Activated CD8-positive, alpha-beta T cell treated with anti-CD3 and anti-CD28 coated beads for 36 hours (primary cell): ENCODE results near the gene CDK8. TPM values are rescaled to one million over a fixed set of nuclear protein-coding genes. Genes with fewer than 3 reads are reported as not detected.

ENCODE experiments used
- ATAC-seq: fragments of 200-7000 bp; cut with Tn5 transposase; one replicate; pipeline ENCODE4 v1.10.0; 2021; ENCODE audit warnings: mild to moderate bottlenecking, moderate library complexity
- CTCF ChIA-PET: fragments of 350-600 bp; sonication (Branson Sonifier 250); formaldehyde crosslinking; loops from one replicate; lab custom pipeline; 2021; ENCODE audit warnings: antibody characterized with exemption; lab: Charles Lee
- POLR2A ChIA-PET: fragments of 350-600 bp; sonication (Branson Sonifier 250); formaldehyde crosslinking; loops from one replicate; lab custom pipeline; 2021; ENCODE audit warnings: antibody characterized with exemption; lab: Charles Lee
- DNase-seq: peaks from one replicate; pipeline ENCODE4 v3.0.0-alpha.2; 2020
- H3K27ac Mint-ChIP-seq: one replicate; pipeline ENCODE4 v1.8.0; 2021; ENCODE audit warnings: mild to moderate bottlenecking, mixed read lengths
- H3K27me3 Mint-ChIP-seq: one replicate; pipeline ENCODE4 v1.8.0; 2021; ENCODE audit warnings: mixed read lengths
- H3K36me3 Mint-ChIP-seq: one replicate; pipeline ENCODE4 v1.8.0; 2021; ENCODE audit warnings: low read depth, mixed read lengths
- H3K4me1 Mint-ChIP-seq: one replicate; pipeline ENCODE4 v1.8.0; 2021; ENCODE audit warnings: low read depth, mixed read lengths
- H3K4me3 Mint-ChIP-seq: one replicate; pipeline ENCODE4 v1.8.0; 2021; ENCODE audit warnings: mild to moderate bottlenecking, moderate library complexity, mixed read lengths
- H3K9me3 Mint-ChIP-seq: one replicate; pipeline ENCODE4 v1.8.0; 2021; ENCODE audit warnings: mixed read lengths
- intact Hi-C: fragments of 100-400 bp; cut with micrococcal nuclease; formaldehyde crosslinking; loops from one replicate; pipeline ENCODE4 v1.10.0; 2022
- total RNA-seq, 2 experiments: library from RNA; stranded (reverse); gene quantifications; one replicate each; pipeline ENCODE4 v1.2.3, GENCODE V29; 2021
- TF ChIP-seq, protein P1 (sequence below): fragments of 200-600 bp; IDR thresholded peaks from one replicate; pipeline ENCODE4 v1.8.0; 2022; ENCODE audit warnings: antibody characterized with exemption, mild to moderate bottlenecking

The CDK8 gene
- total RNA-seq, 2 experiments from 2014 or later = 19.7 to 20.0 TPM

DNA sequence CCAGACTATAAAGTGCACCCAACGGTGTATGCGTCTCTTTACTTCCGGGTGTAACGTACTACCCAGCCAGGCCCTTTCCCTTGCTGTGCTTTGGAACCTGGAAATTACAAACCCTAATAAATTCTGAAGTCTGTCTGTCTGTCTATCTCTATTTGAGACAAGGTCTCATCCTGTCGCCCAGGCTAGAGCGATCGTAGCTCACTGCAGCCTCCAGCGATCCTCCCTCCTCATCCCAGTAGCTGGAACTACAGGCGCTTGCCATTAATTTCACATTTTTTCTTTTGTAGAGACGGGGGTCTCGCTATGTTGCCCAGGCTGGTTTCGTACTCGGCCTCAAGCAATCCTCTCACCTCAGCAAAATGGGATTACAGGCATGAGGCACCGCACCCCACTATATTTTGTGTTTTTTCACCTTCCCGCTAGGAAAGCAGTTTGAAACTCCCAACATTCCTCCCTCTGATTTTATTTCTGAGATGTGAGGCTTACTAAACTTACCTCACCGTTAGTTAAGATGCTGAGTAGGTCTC is 31.3 kb upstream of the CDK8 start:
- ATAC-seq (peak; percentile 43), DNase-seq (no peak)
- ChIA-PET CTCF (interaction anchor here (1.3 to 2.4 kb wide), 4 partner anchors 33 to 476 kb away, joined by 3 to 12 read pairs (median 4); no protein-coding TSS in a partner anchor), POLR2A (interaction anchor here (1.0 to 2.3 kb wide), 5 partner anchors 10 to 36 kb away, joined by 3 to 8 read pairs (median 4); partner anchors contain the start of gene CDK8)
- Mint-ChIP-seq H3K36me3 (peaks cover 22% of the 10 kb centered on the region), H3K9me3 (no peaks in the 10 kb centered on the region), H3K4me1 (peaks cover 34% of the 10 kb centered on the region), H3K27me3 (no peaks in the 10 kb centered on the region), H3K4me3 (peak overlapping the region; percentile 100), H3K27ac (peak overlapping the region; percentile 100)
- TF ChIP-seq, protein P1, sequence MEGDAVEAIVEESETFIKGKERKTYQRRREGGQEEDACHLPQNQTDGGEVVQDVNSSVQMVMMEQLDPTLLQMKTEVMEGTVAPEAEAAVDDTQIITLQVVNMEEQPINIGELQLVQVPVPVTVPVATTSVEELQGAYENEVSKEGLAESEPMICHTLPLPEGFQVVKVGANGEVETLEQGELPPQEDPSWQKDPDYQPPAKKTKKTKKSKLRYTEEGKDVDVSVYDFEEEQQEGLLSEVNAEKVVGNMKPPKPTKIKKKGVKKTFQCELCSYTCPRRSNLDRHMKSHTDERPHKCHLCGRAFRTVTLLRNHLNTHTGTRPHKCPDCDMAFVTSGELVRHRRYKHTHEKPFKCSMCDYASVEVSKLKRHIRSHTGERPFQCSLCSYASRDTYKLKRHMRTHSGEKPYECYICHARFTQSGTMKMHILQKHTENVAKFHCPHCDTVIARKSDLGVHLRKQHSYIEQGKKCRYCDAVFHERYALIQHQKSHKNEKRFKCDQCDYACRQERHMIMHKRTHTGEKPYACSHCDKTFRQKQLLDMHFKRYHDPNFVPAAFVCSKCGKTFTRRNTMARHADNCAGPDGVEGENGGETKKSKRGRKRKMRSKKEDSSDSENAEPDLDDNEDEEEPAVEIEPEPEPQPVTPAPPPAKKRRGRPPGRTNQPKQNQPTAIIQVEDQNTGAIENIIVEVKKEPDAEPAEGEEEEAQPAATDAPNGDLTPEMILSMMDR = no peak
- intact Hi-C loops = no loop called here

DNA sequence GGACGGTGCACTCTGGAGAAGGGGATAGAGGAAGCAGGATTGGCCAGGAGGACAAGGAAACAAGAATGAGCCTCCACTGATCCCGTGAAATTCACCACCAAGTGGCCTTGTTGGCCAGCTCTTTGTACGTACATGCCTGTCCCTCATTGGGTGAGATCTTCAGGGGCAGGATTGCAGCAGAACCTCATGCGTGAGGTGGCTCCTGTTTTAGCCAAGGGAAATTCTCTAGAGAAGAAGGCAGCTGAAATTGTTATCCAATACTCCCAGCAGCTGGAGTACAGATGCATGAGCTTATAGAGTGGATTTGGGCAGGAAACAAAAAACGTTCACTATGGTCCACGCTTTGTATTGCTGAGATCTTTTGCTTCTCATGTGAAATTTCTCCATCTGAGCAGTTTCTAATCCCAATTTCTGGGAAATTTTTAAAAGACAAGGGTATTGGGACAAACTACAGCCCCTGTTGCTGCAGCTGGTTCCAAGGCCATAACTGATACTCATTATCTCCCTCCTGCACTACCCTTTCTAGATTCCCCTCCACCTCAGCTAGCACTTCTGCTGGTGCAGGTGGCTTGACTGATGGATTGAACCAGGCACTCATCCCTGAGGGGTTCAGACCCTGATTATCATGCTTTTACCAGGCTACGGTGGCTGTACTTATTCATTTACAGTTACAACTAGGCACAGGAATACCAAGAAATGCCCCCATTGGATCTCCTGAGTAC is 27.9 kb upstream of the CDK8 start:
- intact Hi-C loops = no loop called here
- CTCF ChIA-PET = no interaction called here
- no peaks in the 10 kb centered on the region for H3K9me3 Mint-ChIP-seq

DNA sequence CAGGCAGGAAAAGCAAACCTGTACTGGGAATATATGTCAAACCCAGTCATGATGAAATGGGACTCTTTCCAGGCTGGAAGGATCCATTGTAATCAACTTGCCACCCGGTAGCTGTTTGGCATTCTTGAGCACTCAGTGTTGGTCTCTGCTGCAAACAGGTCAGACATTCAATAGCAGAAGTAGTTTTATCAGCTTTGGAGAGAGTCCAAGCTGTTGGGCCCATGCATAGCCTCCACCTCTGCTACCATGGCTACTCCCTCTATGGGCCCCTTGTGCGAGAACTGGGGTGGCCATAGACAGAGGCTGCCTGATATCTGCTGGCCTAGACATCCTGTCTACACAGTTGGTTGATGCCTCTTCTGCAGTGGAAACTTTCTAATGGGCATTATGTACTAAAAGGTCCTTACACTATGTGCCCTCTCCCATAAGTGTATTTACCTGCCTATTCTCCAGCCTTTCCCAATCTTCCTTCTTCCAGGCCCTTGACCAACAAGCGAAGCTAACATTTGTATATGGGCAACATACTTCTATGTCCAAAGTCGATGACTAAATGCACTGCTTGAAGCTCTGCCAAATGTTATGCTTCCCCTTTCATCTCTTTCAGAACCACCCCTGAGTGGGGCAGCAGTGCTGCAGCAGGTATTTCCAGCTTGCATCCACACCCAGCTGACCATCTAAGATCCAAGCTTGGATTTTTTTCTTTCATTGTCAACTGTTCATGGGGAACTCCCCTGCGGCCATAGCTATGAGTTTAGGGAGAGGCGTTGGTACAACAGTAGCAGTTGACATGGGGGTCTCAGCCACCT is 26.6 kb upstream of the CDK8 start:
- no peak overlapping the region for H3K4me3 Mint-ChIP-seq

More for the DNA sequence above, 27.9 kb upstream of the CDK8 start:
- ATAC-seq (no peak), DNase-seq (no peak)
- TF ChIP-seq, protein P1 = no peak
- no peak overlapping the region for H3K4me3 Mint-ChIP-seq
- H3K27me3 Mint-ChIP-seq = no peaks in the 10 kb centered on the region
- POLR2A ChIA-PET = interaction anchor here (1.3 to 1.7 kb wide), 2 partner anchors 10 to 27 kb away, joined by 3 to 5 read pairs; no protein-coding TSS in a partner anchor
- H3K36me3 Mint-ChIP-seq = peaks cover 6% of the 10 kb centered on the region
- peaks cover 15% of the 10 kb centered on the region for H3K4me1 Mint-ChIP-seq
- no peak overlapping the region for H3K27ac Mint-ChIP-seq

DNA sequence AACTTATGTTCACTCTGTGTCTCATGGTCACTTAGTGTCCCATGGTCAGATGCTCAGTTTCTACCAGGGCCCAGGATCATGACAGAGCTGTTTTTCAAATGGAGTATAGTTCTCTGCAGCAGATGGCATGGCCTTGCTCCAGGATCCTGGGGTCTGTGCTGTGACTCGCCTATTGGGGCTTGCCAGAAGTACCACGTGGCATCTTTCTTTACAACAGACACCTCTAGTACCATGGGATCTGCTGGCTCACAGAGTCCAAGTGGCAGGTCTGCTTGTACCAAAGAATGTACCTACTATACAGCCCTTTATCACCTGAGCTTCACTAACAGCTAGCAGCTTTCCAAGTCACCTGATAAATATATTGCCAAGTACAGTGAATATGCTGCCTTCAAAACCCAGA is 25.8 kb upstream of the CDK8 start:
- ChIA-PET CTCF (interaction anchor here (1.0 to 1.5 kb wide), 2 partner anchors 10 to 12 kb away, joined by 3 to 6 read pairs; no protein-coding TSS in a partner anchor), POLR2A (interaction anchor here (0.5 kb wide), 1 partner anchor 209 kb away, joined by 3 read pairs; no protein-coding TSS in a partner anchor)
- ATAC-seq = no peak
- no peak overlapping the region for H3K27ac Mint-ChIP-seq
- H3K4me3 Mint-ChIP-seq = no peak overlapping the region
- H3K9me3 Mint-ChIP-seq = no peaks in the 10 kb centered on the region
- no peaks in the 10 kb centered on the region for H3K27me3 Mint-ChIP-seq
- intact Hi-C loops = no loop called here
- DNase-seq = no peak
- H3K4me1 Mint-ChIP-seq = peaks cover 4% of the 10 kb centered on the region
- TF ChIP-seq, protein P1 = no peak
- no peaks in the 10 kb centered on the region for H3K36me3 Mint-ChIP-seq

More for the DNA sequence above, 26.6 kb upstream of the CDK8 start:
- DNase-seq (no peak), ATAC-seq (no peak)
- intact Hi-C loops = no loop called here
- POLR2A ChIA-PET = interaction anchor here (0.5 to 1.7 kb wide), 2 partner anchors 12 to 209 kb away, joined by 3 to 5 read pairs; no protein-coding TSS in a partner anchor
- Mint-ChIP-seq H3K27ac (no peak overlapping the region), H3K9me3 (no peaks in the 10 kb centered on the region), H3K36me3 (no peaks in the 10 kb centered on the region), H3K4me1 (peaks cover 10% of the 10 kb centered on the region), H3K27me3 (no peaks in the 10 kb centered on the region)
- CTCF ChIA-PET = interaction anchor here (1.0 to 1.5 kb wide), 2 partner anchors 9 to 11 kb away, joined by 3 to 6 read pairs; no protein-coding TSS in a partner anchor
- TF ChIP-seq, protein P1 = no peak
